RWPE2 (cell line): ENCODE data around the gene ERVK3-1.

Experiments
- ATAC-seq: fragments of 200-7000 bp; cut with Tn5 transposase; 3 replicates; pipeline ENCODE4 v1.9.1; 2021; ENCODE audit warnings: low read depth
- DNase-seq: peaks from one replicate; pipeline ENCODE4 v3.0.0-alpha.2; 2020; ENCODE audit warnings: low spot score
- H3K27ac ChIP-seq: fragments of 450-650 bp; 2 replicates; pipeline ENCODE4 v1.5.1; 2017; ENCODE audit warnings: mild to moderate bottlenecking; ENCODE audit not compliant: poor library complexity, severe bottlenecking
- H3K27me3 ChIP-seq: fragments of 250-450 bp; sonication (Bioruptor Pico); 2 replicates; pipeline ENCODE4 v1.5.1; 2021; ENCODE audit warnings: mild to moderate bottlenecking, moderate library complexity; ENCODE audit not compliant: insufficient read depth, poor library complexity, severe bottlenecking
- H3K36me3 ChIP-seq: fragments of 250-450 bp; sonication (Bioruptor Pico); 2 replicates; pipeline ENCODE4 v1.5.1; 2020; ENCODE audit warnings: low read depth, mild to moderate bottlenecking, moderate library complexity
- H3K4me1 ChIP-seq: fragments of 250-450 bp; sonication (Bioruptor Pico); 2 replicates; pipeline ENCODE4 v1.5.1; 2021; ENCODE audit warnings: mild to moderate bottlenecking, moderate library complexity; ENCODE audit not compliant: insufficient read depth, poor library complexity, severe bottlenecking
- H3K4me3 ChIP-seq: fragments of 250-450 bp; sonication (Bioruptor Pico); 2 replicates; pipeline ENCODE4 v1.5.1; 2021; ENCODE audit warnings: mild to moderate bottlenecking, moderate library complexity; ENCODE audit not compliant: severe bottlenecking
- H3K9me3 ChIP-seq: fragments of 250-450 bp; sonication (Bioruptor Pico); 2 replicates; pipeline ENCODE4 v1.5.1; 2021; ENCODE audit warnings: mild to moderate bottlenecking, moderate library complexity; ENCODE audit not compliant: severe bottlenecking
- TF ChIP-seq, protein P1 (sequence below): fragments of 450-650 bp; IDR thresholded peaks from one replicate; pipeline ENCODE4 v1.5.1; 2017; ENCODE audit warnings: mild to moderate bottlenecking, moderate library complexity; ENCODE audit not compliant: poor library complexity, severe bottlenecking

ERVK3-1 gene

DNA sequence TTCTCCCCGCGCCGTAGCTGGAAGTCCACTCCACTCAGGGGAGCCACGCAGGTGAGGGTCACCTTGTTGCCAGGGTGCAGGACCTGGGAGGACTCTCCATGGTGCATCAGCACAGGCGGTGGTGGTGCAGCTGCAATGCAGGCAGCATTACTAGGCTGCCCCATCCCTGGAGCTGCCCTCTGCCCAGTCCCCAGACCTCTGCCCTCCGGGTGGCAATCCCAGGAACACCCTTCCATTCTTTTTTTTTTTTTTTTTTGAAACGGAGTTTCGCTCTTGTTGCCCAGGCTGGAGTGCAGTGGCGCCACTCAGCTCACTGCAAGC lies 46.3 kb downstream of the ERVK3-1 start:
- no peaks in the 10 kb centered on the region for H3K36me3 ChIP-seq
- DNase-seq, result no peak
- H3K4me3 ChIP-seq, result no peak overlapping the region
- H3K9me3 ChIP-seq, result no peaks in the 10 kb centered on the region
- TF ChIP-seq, protein P1, sequence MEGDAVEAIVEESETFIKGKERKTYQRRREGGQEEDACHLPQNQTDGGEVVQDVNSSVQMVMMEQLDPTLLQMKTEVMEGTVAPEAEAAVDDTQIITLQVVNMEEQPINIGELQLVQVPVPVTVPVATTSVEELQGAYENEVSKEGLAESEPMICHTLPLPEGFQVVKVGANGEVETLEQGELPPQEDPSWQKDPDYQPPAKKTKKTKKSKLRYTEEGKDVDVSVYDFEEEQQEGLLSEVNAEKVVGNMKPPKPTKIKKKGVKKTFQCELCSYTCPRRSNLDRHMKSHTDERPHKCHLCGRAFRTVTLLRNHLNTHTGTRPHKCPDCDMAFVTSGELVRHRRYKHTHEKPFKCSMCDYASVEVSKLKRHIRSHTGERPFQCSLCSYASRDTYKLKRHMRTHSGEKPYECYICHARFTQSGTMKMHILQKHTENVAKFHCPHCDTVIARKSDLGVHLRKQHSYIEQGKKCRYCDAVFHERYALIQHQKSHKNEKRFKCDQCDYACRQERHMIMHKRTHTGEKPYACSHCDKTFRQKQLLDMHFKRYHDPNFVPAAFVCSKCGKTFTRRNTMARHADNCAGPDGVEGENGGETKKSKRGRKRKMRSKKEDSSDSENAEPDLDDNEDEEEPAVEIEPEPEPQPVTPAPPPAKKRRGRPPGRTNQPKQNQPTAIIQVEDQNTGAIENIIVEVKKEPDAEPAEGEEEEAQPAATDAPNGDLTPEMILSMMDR, result no peak
- H3K4me1 ChIP-seq, result peaks cover 5% of the 10 kb centered on the region
- no peak for ATAC-seq
- no peak overlapping the region for H3K27ac ChIP-seq
- H3K27me3 ChIP-seq, result no peaks in the 10 kb centered on the region

DNA sequence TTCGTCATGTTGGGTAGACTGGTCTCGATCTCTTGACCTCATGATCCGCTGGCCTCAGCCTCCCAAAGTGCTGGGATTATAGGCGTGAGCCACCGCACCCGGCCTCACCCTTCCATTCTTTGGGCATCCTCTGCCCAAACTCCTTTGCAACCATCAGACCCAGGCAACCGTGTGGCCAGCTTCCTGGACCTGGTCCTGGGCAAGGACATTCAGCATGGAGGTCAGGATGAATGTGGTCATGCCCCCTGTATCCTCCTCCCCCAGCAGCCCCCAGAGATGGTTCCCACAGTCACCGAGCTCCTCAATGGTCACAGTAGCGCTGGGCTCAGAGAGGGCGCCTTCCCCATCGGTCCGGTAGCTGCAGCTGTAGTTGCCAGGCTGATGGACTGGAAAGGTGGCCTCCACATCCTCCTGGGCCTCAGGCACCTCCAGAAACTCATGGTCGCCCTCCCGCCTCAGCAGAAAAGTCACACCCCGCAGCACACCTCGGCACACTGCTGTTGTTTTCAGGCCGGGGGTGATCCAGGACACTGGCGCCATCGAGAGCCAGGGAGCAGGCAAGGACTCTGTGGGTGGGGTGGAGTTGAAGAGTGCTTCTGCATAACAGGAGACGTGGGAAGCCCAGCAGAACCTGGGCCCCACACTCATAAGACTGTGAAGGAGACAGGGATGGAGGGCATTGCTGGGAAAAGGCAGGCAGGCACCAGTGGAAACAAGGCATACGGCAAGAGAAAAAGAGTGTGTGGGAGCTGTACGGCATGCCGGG lies 47.0 kb downstream of the ERVK3-1 start:
- TF ChIP-seq, protein P1, result no peak
- ATAC-seq, result no peak
- H3K4me3 ChIP-seq, result no peak overlapping the region
- DNase-seq, result no peak
- no peak overlapping the region for H3K27ac ChIP-seq
- no peaks in the 10 kb centered on the region for H3K9me3 ChIP-seq
- no peaks in the 10 kb centered on the region for H3K27me3 ChIP-seq
- no peaks in the 10 kb centered on the region for H3K36me3 ChIP-seq
- H3K4me1 ChIP-seq, result peaks cover 5% of the 10 kb centered on the region

DNA sequence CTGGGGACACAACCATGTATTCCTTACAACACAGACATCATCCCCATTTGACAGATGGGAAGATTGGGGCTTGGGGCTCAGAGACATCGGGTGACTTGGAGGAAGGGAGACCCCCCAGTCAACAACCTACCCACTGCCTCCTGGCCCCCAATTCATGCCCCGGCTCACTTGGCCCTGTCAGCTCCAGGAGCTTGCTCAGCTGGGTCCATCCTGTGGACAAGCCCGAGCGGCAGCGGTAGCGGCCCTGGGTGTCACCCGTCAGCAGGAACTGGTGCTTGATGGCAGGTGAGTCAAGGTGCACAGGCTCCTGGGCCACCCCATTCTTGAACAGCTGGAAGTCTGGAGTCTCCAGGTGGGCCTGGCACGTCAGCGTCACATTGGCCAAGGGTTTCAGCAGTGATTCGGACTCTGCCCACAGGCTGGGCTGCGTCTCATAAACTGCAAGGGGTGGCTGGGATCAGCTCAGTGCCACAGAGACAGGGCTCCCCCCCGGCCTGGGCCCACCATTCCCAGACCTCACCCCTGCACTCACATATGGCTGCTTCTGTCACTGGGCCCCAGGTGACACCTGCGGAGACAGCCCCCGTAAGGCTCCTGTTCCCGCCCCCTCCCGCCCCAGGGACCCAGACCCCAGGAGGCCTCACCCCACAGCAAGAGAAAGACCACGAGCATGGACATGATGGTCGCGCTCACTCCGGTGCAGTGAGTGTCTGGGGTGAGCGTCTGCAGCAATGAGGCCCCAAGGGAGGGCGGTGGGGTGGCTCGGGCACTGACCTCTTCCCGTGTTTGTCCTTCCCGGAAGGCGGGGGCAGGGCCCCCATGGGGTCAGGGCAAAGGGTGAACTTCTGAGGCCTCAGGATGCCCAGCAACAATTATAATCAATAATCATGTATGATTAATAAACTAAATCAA lies 47.8 kb downstream of the ERVK3-1 start, which contains the start of gene A1BG:
Gene A1BG (minus strand): TSS at position 733 of the 912 bp plus-strand sequence. CDS start 55 bp downstream, at position 678.
- no peaks in the 10 kb centered on the region for H3K9me3 ChIP-seq
- no peaks in the 10 kb centered on the region for H3K36me3 ChIP-seq
- DNase-seq (no peak), ATAC-seq (no peak)
- TF ChIP-seq, protein P1, result no peak
- H3K4me3 ChIP-seq, result no peak within 1 kb of the TSS
- H3K27ac ChIP-seq, result no peak within 1 kb of the TSS
- peaks cover 5% of the 10 kb centered on the region for H3K4me1 ChIP-seq
- no peaks in the 10 kb centered on the region for H3K27me3 ChIP-seq

DNA sequence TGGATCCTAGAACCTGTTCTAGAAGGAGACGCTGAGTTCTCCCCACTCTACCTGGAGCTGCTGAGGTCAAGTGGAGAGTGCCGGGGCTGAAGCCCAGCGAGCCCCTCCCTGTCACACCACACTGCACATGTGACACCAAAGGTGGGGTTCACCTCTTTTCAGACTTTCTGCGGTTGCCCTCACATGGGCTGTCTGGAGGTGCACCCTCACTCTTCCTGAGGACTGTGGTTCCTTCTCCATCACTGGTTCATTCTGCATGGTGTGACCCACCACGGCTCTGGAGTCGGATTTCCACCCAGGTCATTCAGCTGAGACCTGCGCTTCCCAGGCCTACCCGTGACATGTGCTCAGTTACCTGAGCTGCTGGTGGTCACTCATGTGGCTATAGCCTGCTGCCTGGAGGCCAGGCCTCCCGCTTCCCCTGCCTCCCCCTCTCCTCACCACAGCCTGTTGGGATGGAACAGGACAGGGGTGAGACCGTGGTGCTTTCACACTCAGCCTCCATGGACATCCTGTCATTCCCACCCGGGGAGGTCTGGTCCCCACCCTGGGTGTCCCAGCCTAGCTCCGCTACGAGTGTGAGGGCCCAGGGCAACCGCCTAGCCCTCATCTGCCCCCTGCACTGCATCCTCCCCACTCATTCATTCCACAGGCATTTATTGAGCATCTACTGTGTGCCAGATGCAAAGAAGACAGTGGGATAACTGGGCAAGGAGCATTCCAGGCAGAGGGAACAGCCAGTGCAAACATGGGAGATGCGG lies 48.7 kb downstream of the ERVK3-1 start:
- H3K9me3 ChIP-seq, result no peaks in the 10 kb centered on the region
- H3K4me1 ChIP-seq, result no peaks in the 10 kb centered on the region
- H3K27me3 ChIP-seq, result no peaks in the 10 kb centered on the region
- TF ChIP-seq, protein P1, result no peak
- no peaks in the 10 kb centered on the region for H3K36me3 ChIP-seq
- no peak overlapping the region for H3K4me3 ChIP-seq
- no peak for DNase-seq
- no peak for ATAC-seq
- no peak overlapping the region for H3K27ac ChIP-seq
